GM06990 (cell line): ENCODE results near the gene LILRB3.
"Not testable (repeated sequence)": the region's sequence is repeated elsewhere in the genome, so short reads cannot be mapped to it uniquely, and the experiment has no call there.

ENCODE experiments used
- DNase-seq: peaks from one replicate; pipeline ENCODE4 v3.0.0-alpha.2; 2011; ENCODE audit not compliant: insufficient read length; ENCODE audit errors: extremely low read depth
- H3K27me3 ChIP-seq: replicated peaks from 2 replicates; pipeline ENCODE4 v1.6.0; 2011; ENCODE audit warnings: low read length; ENCODE audit not compliant: control insufficient read depth, insufficient read depth
- H3K36me3 ChIP-seq: 2 replicates; pipeline ENCODE4 v1.5.1; 2011; ENCODE audit warnings: low read length; ENCODE audit not compliant: control insufficient read depth, insufficient read depth
- H3K4me3 ChIP-seq: replicated peaks from 2 replicates; pipeline ENCODE4 v1.5.1; 2011; ENCODE audit warnings: low read depth, mild to moderate bottlenecking, control low read depth, low read length
- CTCF ChIP-seq: IDR thresholded peaks from 2 replicates; pipeline ENCODE4 v1.5.1; 2011; ENCODE audit warnings: low read length, control low read depth, mild to moderate bottlenecking, inconsistent platforms; ENCODE audit not compliant: insufficient read depth, poor library complexity, severe bottlenecking

Gene LILRB3

DNA sequence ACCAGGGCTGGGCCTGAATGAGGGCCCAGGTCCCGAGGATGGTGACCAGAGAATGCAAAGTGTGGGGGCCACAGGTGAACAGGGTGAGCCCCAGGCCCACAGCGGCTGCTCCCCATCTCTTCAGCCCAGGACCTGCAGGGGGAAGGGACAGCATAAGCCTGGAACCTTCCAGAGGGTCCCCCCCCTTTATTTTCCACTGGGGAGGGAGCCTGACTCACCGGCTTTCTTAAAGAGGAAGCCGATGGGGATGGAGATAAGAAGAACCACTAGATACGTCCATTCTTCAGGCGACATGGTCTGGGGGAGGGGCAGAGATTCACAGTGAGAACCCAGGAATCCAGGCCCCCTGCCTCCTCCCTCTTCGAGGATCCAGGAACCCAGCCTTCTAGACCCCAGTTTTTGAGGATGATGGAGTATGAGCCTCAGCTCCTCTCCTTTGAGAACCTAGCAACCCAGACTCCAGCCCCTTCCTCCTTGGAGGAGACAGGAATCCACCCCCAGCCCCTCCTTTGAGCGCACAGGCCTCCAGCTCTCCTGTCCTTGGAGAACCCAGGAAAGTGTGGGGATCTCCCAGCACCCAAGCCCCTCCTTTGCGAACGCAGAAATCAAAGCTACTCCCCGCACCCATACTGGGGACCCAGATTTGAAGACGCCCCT, 34.5 kb downstream of the LILRB3 start:
- TF ChIP-seq CTCF: no peak
- Histone ChIP-seq H3K36me3 (peaks cover 3% of the 10 kb centered on the region), H3K27me3 (no peaks in the 10 kb centered on the region), H3K4me3 (peak overlapping the region; percentile 76)
- no peak for DNase-seq

GRCh38 chr19:54186934-54187381, 35.8 kb downstream of the LILRB3 start:
- Histone ChIP-seq H3K4me3 (no peak overlapping the region), H3K36me3 (peaks cover 3% of the 10 kb centered on the region), H3K27me3 (no peaks in the 10 kb centered on the region)
- DNase-seq: no peak
- TF ChIP-seq CTCF: no peak

GRCh38 chr19:54186351-54186750, 36.5 kb downstream of the LILRB3 start:
- no peaks in the 10 kb centered on the region for H3K27me3 ChIP-seq
- no peak for DNase-seq
- H3K4me3 ChIP-seq: no peak overlapping the region
- no peak for TF ChIP-seq CTCF
- H3K36me3 ChIP-seq: peaks cover 3% of the 10 kb centered on the region

DNA sequence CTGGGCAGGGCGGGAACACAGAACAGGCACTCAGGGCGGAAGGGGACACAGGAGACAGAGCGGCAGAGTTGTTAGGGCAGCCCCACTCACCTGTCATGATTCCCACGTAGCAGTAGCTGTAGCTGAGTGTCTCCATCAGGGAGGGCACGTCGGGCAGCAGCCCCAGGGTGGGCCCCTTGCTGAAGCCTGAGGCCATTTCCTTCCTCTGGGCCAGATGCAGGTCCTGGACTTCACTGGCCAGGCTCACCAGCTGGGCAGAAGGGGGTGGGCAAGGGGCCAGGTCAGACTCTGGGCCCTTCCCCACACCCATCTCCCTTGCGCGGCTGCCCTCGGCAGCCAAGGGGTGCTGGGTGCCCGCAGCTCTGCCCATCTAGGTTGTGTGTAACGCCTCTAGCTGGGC, 39.4 kb downstream of the LILRB3 start:
- H3K36me3 ChIP-seq: peaks cover 4% of the 10 kb centered on the region
- TF ChIP-seq CTCF: no peak
- no peak for DNase-seq

GRCh38 chr19:54181894-54182293, 40.9 kb downstream of the LILRB3 start:
- not testable (repeated sequence) for DNase-seq, H3K36me3 ChIP-seq, H3K27me3 ChIP-seq, H3K4me3 ChIP-seq

More for the DNA sequence above, 39.4 kb downstream of the LILRB3 start:
- Histone ChIP-seq H3K27me3 (no peaks in the 10 kb centered on the region), H3K4me3 (no peak overlapping the region)

- Histone ChIP-seq H3K36me3 (peaks cover 3% of the 10 kb centered on the region), H3K27me3 (no peaks in the 10 kb centered on the region), H3K4me3 (no peak overlapping the region)
- DNase-seq: no peak
- no peak for TF ChIP-seq CTCF
Observed at GRCh38 chr19:54180691-54181091, 42.1 kb downstream of the LILRB3 start.
